Right kidney (tissue), 1 donor: Measurements from ENCODE around the gene ALDH1L1.

Source experiments
- DNase-seq: peaks from one replicate; pipeline ENCODE4 v3.0.0-alpha.2; 2016

The ALDH1L1 gene

GRCh38 chr3:126134219-126134975 is 46.0 kb downstream of the ALDH1L1 start:
- peak; percentile 61 for DNase-seq

GRCh38 chr3:126133606-126134005 is 46.8 kb downstream of the ALDH1L1 start:
- no peak for DNase-seq

- DNase-seq, result peak; percentile 27
Observed at GRCh38 chr3:126132751-126133511, 47.5 kb downstream of the ALDH1L1 start.

GRCh38 chr3:126131881-126132750 is 48.3 kb downstream of the ALDH1L1 start:
- no peak for DNase-seq

GRCh38 chr3:126130981-126131745 is 49.2 kb downstream of the ALDH1L1 start:
- DNase-seq, result no peak

- no peak for DNase-seq
Observed at GRCh38 chr3:126130081-126130855, 50.1 kb downstream of the ALDH1L1 start.

GRCh38 chr3:126129398-126129891 is 50.9 kb downstream of the ALDH1L1 start:
- no peak for DNase-seq

- no peak for DNase-seq
Observed at GRCh38 chr3:126128504-126129397, 51.6 kb downstream of the ALDH1L1 start.

GRCh38 chr3:126127904-126128303 is 52.5 kb downstream of the ALDH1L1 start:
- DNase-seq, result no peak

GRCh38 chr3:126127452-126127851 is 52.9 kb downstream of the ALDH1L1 start:
- DNase-seq, result no peak

- no peak for DNase-seq
Observed at GRCh38 chr3:126126811-126127431, 53.5 kb downstream of the ALDH1L1 start.

- DNase-seq, result no peak
Observed at GRCh38 chr3:126126286-126126685, 54.1 kb downstream of the ALDH1L1 start.

GRCh38 chr3:126125781-126126251 is 54.6 kb downstream of the ALDH1L1 start:
- DNase-seq, result no peak

- DNase-seq, result no peak
Observed at GRCh38 chr3:126125341-126125740, 55.0 kb downstream of the ALDH1L1 start.

GRCh38 chr3:126124896-126125295 is 55.5 kb downstream of the ALDH1L1 start:
- no peak for DNase-seq

- DNase-seq, result no peak
Observed at GRCh38 chr3:126124148-126124868, 56.1 kb downstream of the ALDH1L1 start.

- no peak for DNase-seq
Observed at GRCh38 chr3:126121632-126122031, 58.8 kb downstream of the ALDH1L1 start.

- DNase-seq, result no peak
Observed at GRCh38 chr3:126121074-126121473, 59.3 kb downstream of the ALDH1L1 start.

GRCh38 chr3:126119976-126120375 is 60.4 kb downstream of the ALDH1L1 start:
- no peak for DNase-seq
